Measurements from ENCODE around the gene REPS2. TPM values are rescaled to one million over a fixed set of nuclear protein-coding genes. Genes with fewer than 3 reads are reported as not detected.

Gene REPS2
- total RNA-seq, 1 donor from 2014 or later = 10.1 TPM

DNA sequence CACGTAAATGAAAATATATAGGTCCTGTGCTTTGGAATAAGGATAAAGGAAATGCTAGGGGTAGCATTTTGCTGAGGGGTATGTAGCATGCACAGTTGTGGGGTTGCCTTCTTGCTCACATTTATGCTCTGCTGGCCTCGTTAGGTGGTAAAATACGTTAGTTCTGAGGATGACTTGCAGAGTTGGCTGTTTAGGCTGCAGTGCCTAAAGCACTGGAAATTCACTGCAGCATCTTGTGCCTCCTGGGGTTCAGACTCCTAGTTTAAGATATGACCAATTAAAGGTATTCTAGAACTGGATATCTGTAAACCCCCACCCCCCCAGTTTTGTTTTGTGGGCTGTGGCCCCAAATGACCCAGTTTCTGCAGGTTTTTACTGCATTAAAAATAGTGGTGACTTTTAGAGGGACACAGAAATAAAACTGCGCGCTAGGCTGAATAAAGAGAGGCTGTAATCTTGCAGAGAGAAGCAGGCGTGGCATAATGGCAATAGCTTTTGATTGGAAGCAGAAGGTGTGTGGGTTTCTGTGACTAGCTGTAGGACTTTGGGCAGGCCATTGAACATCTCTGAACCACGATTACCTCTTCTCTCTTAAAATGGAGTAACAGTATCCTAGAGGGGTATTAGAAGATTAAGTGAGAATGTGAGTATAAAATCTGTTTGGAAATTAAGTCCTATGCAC, 79.3 kb downstream of the REPS2 start:
- ATAC-seq (no peak), DNase-seq (ENCODE audit: missing footprints) (no peak)
- intact Hi-C loops (cut with DNase I) = no loop called here

GRCh38 chrX:17027931-17028330, 81.5 kb downstream of the REPS2 start:
- ATAC-seq = no peak
- intact Hi-C loops (cut with DNase I) = no loop called here
- no peak for DNase-seq (ENCODE audit: missing footprints)

GRCh38 chrX:17028356-17028755, 81.9 kb downstream of the REPS2 start:
- DNase-seq (ENCODE audit: missing footprints) (no peak), ATAC-seq (no peak)
- intact Hi-C loops (cut with DNase I) = no loop called here

- ATAC-seq (no peak), DNase-seq (ENCODE audit: missing footprints) (no peak)
- intact Hi-C loops (cut with DNase I) = no loop called here
These were observed 83.6 kb downstream of the REPS2 start for GRCh38 chrX:17030092-17030491.

- ATAC-seq (no peak), DNase-seq (ENCODE audit: missing footprints) (no peak)
- intact Hi-C loops (cut with DNase I) = no loop called here
These were observed 84.3 kb downstream of the REPS2 start for GRCh38 chrX:17030580-17031270.

DNA sequence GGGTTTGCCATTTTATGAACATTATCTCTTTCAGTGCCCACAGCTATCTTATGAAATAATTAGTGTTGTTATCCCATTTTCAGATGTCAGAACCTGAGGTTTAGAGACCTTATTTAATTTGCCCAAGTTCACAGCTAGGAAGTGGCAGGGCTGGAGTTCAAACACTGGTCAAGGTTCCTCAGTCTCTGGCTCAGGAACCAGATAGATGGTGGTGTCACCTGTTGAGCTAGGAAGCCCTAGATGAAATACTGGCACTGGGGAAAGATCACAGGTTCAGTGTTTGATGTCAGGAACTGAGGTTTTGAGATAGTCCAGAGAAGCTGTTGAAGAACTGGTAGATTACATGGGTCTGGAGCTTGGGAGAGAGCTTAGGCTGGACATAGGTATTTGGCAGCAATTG, 85.4 kb downstream of the REPS2 start:
- no peak for ATAC-seq
- no peak for DNase-seq (ENCODE audit: missing footprints)
- intact Hi-C loops (cut with DNase I) = no loop called here

- intact Hi-C loops (cut with DNase I) = no loop called here
- DNase-seq (ENCODE audit: missing footprints) (no peak), ATAC-seq (no peak)
These were observed 85.9 kb downstream of the REPS2 start for GRCh38 chrX:17032351-17032750.

DNA sequence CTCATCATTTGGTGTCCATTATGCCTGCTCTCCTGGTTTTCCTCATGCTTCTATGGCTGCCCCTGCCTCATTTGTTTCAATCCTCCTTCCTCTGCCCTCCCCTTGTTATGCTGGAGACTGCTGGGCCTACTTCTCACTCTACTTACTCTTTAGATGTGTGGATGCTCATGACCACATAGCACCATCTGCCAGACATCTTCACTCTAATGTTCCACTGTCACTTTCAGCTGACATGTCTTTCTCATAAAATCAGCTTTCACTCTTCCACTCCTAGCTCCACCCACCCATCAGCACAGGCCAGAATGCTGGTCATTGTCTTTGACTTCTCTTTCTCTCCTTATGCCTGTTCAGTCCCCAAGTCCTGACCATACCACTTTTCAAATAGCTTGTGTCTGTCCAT, 86.8 kb downstream of the REPS2 start:
- intact Hi-C loops (cut with DNase I) = no loop called here
- DNase-seq (ENCODE audit: missing footprints) (no peak), ATAC-seq (no peak)

DNA sequence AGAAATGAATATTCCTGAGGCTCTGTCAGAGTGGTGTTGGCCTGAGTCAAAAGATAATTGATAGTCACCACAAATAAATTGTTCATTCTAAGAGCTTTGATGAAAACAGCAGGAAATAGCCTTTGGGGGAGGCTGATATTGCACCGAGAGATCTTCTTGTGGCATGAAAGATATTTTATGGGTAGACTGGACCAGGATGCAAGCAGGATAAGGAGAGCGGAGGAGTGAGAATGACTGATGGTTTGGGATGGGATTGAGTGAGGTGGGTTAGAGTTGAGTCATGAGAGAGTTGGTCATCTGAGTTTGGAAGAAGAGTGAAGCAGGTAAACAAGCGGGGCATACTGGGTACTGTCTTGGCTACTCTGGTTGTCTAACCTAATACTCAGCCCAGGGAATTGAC, 88.7 kb downstream of the REPS2 start:
- ATAC-seq = no peak
- intact Hi-C loops (cut with DNase I) = no loop called here

DNA sequence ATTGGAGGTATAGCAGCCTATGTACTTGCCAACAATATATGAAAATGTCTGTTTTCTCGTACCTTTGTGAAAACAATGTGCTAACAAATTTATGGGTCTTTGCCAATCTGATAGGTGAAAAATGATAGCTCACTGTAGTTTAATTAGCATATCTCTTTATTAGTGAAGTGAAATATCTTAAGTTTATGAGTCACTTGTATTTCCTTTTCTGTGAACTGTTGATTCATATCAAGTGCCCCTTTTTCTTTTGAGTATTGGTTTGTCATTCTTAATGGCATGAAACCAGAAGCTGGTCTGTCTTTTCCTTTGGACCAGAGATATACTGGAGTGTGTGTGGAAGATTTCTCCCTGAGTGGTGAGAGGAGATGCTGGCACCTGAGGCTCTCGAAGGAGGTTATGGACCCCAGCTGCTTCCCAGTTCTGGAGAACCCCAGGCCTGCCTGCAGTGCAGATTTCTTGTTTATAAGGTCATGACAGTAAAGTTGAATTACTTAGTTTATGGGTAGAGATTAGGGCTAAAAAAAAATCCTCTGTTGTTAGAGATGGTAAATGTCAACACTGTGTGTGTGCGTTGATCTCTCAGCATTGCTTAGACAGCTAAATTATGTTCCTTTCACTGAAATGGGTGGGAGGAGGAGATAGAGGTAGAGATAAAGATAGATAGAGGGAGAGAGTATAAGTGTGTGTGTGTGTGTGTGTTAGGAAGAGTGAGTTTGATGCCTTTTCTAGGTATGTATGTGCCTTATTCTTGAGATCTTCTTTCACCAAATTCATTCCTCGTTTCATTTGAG, 89.9 kb downstream of the REPS2 start:
- DNase-seq (ENCODE audit: missing footprints) (no peak), ATAC-seq (no peak)
- intact Hi-C loops (cut with DNase I) = no loop called here

More for the DNA sequence above, 88.7 kb downstream of the REPS2 start:
- DNase-seq (ENCODE audit: missing footprints) = no peak

DNA sequence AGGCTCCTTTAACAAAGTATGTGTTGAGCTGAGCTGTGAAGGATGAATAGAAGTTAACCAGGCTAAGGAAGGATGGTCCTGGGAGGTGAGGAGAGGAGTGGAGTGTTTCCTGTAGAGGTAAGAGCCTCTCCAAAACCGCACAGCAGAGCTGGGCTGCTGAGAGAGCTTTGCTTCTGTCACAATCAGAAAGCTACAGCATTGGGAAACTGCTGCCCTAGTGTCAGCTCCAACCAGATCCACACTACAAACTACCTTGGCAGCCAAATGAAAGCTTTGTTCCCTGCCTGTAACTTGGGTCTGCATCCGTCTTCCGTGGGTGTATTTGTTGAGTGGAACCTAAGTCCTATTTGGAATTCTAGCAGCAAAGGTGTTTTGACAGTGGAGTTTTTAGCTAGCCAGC, 91.8 kb downstream of the REPS2 start:
- DNase-seq (ENCODE audit: missing footprints) = no peak
- intact Hi-C loops (cut with DNase I) = no loop called here
- peak; percentile 8 for ATAC-seq

DNA sequence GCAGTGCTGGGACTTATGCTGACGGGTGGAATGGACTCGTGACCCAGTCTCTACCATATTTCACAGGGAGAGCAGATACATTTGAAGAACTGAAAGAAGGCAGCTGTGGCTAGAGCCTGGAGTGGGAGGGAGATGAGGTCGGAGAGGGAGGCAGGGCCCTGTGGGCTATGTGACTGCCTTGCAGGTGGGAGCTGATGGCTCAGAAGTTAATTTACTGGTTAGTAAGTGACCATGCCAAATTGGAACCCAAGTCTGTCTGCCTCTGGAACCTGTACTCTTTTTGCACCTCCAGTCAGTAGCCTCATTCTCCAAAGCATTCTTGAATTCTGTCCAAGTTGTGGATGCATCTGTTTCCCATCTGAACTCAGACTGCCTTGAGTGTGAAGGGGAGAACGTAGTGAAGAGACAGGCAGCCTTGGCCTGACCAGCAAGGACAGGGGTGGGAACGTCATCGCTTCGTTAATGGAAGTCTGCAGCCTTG, 92.3 kb downstream of the REPS2 start:
- peak; percentile 56 for ATAC-seq
- intact Hi-C loops (cut with DNase I) = no loop called here
- no peak for DNase-seq (ENCODE audit: missing footprints)

DNA sequence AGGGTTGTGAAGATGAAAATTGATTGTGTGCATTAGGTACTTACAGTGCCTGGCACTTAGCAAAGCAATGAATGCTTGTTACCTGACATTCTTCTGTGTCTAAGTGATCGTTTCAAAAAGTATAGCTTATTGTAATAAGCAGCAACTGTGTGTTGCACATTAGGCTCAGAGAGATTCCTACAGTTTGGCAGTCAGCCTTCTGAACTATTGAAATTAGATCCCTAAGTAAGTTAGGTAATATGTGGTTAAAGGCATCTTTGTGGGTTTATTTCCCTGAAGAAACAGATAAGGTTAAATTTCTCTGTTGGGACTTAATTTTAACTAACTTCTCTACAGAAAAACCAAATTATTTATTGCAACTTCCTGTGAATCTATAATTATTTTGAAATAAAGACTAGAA, 93.4 kb downstream of the REPS2 start:
- intact Hi-C loops (cut with DNase I) = no loop called here
- ATAC-seq = no peak

GRCh38 chrX:17040711-17041110, 94.3 kb downstream of the REPS2 start:
- no peak for DNase-seq (ENCODE audit: missing footprints)
- intact Hi-C loops (cut with DNase I) = no loop called here
- no peak for ATAC-seq

More for the DNA sequence above, 93.4 kb downstream of the REPS2 start:
- DNase-seq (ENCODE audit: missing footprints) = no peak

DNA sequence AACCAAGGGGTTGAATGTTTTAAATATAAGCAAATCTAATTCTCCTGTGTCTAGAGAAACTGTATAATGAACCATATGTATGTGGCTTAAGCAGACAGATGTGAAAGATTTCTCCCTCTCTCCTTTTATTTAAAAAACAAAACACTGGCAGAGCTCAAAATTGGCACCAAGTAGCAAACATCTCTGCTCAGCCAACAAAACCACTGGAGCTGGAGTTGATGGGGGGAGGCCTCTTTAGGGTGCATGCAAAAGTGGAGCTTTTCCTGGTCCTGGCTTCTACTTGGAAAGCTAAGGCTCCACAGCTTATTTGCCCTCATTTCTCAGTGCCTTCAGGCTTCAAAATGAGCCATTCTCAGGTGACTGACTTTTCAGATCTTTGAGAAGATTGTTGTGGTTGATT, 95.6 kb downstream of the REPS2 start:
- intact Hi-C loops (cut with DNase I) = no loop called here
- ATAC-seq (no peak), DNase-seq (ENCODE audit: missing footprints) (no peak)

DNA sequence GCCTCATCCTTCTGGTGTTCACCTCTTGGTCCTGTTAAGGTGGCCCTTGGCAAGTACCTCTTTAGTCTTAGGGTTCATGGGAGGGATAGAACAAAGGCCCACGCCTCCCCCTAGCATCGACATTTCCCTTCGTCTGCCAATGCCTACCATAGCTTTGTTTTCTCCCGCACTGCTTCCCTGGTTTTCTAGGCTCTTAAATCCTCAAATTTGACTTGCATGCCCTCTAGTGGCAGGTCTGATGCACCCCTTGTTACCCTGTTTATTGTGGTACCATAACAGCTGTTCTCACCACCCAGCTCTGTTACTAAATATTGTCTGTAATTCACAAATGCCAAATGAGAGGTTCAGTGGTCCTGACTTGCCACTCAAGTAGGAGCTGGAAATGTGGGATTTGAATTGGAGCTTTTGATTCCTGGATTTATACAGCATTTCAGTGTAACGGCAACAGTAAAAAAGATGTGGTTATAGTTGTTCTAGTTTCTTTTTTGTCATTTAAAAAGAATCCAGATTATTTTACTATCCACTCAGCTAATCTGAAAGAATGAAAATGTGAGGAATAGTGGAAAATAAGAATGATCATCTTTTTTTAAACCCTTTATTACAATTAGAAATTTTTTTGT, 100.1 kb downstream of the REPS2 start:
- peak; percentile 62 for ATAC-seq
- intact Hi-C loops (cut with DNase I) = loop anchor here (2.0 to 5.0 kb wide), 3 partner anchors 39 to 219 kb away; no protein-coding TSS in a partner anchor
- no peak for DNase-seq (ENCODE audit: missing footprints)

GRCh38 chrX:17047224-17047623, 100.8 kb downstream of the REPS2 start:
- ATAC-seq = no peak

DNA sequence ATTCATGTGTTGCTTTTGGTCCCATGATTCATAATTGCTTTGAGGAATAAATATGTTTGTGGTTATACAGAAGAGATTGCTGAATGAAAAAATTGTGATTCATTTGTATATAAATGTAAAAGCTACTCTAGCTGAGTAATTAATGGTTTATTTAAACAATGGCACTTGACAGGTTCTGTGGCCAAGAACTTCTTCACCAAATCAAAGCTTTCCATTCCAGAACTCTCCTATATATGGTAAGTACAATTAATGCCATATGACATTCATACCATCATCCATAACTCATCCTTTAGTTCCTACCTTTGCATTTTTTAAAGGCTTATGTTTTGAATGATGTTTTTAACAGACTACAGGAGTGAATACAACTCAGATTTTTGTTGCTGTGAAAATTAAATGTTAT, 105.8 kb downstream of the REPS2 start:
- intact Hi-C loops (cut with DNase I) = no loop called here
- no peak for DNase-seq (ENCODE audit: missing footprints)
- ATAC-seq = no peak

More at GRCh38 chrX:17047224-17047623, 100.8 kb downstream of the REPS2 start:
- intact Hi-C loops (cut with DNase I) = loop anchor here (2.0 to 5.0 kb wide), 3 partner anchors 40 to 220 kb away; no protein-coding TSS in a partner anchor
- no peak for DNase-seq (ENCODE audit: missing footprints)

GRCh38 chrX:17052793-17053192, 106.3 kb downstream of the REPS2 start:
- intact Hi-C loops (cut with DNase I) = no loop called here
- DNase-seq (ENCODE audit: missing footprints) (no peak), ATAC-seq (no peak)
